ENCODE measurements around the gene APAF1.
A peak's percentile ranks its signal among the peaks of the same experiment; 100 is the strongest.
"Not testable (repeated sequence)": the region's sequence is repeated elsewhere in the genome, so short reads cannot be mapped to it uniquely, and the experiment has no call there.

APAF1 gene

GRCh38 chr12:98730412-98730811 is 85.3 kb downstream of the APAF1 start:
- no peak for DNase-seq

GRCh38 chr12:98733667-98734350 is 88.7 kb downstream of the APAF1 start:
- no peak for DNase-seq

GRCh38 chr12:98735821-98736220 is 90.7 kb downstream of the APAF1 start:
- DNase-seq, result no peak

GRCh38 chr12:98736352-98737321 is 91.5 kb downstream of the APAF1 start:
- no peak for DNase-seq

DNA sequence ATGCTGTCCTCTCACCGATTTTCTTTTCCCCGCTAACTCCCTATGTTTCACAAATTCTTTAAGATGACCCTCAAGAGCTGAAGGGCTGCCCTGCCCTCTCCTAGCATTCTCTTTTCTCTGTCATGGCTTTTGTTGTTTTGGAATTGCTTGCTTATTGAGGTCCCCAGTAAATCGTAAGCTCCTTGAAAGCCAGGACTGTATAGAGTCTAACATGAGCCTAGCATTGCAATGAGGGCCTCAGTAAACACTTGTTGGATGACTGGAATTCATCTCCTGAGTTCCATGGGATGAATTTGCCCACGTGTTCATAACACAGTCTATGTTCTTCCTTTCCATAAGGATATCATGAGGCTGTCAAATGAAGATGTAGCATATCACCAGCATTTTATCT is 92.2 kb downstream of the APAF1 start:
- DNase-seq, result no peak

DNA sequence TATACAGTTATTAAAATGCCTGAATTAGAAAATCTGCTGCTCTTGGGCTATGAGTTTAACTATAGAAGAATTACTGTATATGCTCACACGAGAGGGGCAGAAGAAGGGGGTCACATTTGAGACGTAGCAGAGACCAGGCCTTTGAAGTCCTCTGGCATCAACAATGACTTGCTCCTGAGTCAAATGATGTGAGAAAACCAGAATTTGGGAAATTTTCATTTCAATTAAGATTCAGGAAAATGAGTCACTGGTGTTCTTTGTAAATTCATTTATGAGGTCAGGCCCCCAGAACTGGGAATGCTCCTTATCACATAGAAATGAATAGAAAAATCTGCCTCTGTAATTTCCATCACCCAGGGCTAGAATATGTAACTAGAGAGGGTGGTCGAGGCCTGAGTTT is 92.9 kb downstream of the APAF1 start:
- no peak for DNase-seq

DNA sequence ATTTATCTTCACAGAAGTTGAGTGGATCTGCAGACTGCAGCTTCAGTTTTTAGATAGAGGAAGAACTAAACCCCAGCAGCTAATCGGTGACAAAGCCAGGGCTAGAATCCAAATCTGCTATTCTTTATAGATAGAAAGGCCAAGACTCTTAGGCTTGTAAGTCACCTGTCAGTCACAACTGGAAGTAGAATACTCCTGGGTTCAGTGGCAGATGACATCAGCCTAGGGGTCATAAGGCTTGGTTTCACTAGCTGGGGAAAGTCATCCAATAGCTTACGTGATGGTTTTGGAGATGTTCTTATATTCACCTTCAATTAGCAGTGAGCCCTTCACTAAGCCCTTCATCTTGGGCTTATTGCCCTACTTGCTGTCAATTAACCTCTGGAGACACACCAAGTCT is 93.4 kb downstream of the APAF1 start:
- DNase-seq, result no peak

DNA sequence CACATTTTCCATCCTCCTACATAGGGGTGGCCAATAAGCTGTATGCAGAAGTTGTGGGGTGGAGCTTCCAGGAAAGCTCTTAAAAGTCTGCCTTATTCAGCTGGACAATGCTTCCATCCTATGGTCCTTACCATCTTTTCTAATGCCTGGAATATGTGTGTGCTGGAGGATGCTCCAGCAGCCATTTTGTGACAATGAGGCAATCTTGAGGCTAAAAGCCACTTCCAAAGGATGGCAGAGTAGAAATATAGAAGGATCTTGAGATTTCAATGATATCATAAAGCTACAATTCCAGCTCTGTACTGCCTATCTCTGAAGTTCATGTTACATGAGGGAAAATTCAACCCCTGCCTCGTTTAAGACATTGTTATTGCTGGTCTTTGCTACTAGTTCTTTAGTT is 95.7 kb downstream of the APAF1 start:
- no peak for DNase-seq

DNA sequence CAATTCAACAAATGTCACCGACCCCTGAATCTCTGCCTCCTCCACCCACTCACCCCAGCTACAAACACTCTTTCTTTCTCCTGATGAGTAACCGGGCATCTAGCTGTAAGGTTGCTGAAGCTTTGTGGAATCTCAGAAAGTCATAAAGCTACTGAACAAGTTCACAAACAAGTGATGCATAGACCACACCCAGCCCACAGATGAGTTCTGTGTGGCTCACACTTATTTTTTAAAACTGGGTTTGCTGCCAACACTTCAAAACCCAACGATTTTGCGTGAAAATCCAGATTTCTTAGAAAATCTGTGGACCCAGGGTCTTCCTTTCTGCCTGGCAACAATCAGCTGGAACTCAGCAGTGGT is 96.1 kb downstream of the APAF1 start:
- peak; percentile 38 for DNase-seq

DNA sequence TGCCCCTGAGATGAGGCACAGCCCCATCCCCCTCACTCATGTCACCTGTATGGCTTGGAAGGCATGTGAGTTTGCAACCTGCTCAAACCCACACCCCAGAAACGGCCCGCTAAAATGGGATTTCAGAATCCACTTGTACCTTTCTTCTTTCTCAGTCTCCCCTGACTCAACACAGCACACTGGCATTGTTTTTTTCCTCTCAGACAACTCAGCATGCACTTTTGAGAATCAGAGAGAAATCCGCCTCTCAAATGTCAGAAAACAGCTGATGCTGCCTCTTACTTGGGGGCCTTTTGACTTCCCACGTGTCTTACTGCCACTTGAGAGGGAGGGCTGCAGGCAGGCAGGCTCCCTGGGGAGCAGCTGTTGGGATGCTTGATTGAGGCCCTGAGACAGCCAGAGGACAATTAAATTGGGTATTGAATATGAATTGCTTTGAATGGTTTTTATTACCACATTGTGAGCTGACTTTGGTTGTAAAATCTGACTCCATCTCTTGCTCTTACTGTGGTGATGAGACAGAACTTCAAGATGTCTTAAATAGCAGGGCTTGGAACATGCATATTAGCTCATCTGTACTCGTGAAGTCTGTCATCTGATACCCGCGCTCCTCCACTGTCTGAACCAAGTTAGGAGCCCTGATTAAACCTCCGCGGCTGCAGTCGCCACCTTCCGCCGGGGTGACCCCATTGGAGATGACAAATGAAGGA is 96.6 kb downstream of the APAF1 start:
- peak; percentile 2 for DNase-seq

DNA sequence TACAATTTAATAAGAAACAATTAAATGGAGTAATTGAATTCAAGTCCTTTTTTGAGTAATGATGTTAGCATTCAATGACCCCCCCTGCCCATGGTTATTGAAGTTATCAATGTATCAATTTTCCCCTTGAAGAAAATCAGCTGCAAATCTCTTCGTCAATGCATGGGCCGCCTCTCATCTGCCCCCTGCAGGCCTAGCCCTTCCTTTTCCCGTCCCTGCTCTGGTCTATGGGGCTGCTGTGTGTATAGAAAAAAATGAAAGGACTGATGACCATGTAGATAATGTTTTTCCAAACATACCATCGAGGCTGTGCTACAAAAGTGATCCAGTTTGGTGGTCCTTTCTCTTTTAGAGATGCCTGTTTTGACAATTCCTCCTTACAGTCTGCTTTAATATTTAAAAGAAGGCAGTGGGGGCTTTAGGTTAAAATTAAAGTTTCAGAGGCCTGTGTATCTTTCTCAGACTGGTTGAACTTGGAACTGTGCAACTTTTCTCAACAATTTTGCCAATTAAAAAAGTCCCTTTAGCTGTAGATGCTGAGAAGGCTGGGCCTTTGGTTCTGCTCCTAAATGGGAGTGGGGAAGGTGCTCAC is 98.4 kb downstream of the APAF1 start:
- DNase-seq, result peak; percentile 7

DNA sequence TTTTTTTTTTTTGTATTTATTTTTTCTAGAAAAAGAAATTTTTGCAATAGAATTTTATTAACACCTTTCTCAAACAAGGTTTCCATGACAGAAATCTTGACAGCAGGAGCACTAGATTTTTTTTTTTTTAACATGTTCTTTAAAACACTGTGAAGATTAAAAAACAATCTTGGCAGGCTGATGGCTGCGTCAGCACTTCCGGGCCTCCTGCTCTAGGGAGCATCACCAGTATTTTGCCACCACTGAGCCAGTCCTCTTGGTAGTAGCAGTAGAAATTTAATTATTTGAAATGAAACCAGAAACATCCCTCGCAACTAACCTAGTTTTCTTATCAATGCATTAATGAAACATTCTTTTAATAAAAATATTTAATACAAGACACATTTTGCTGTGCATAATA is 99.6 kb downstream of the APAF1 start:
- no peak for DNase-seq

DNA sequence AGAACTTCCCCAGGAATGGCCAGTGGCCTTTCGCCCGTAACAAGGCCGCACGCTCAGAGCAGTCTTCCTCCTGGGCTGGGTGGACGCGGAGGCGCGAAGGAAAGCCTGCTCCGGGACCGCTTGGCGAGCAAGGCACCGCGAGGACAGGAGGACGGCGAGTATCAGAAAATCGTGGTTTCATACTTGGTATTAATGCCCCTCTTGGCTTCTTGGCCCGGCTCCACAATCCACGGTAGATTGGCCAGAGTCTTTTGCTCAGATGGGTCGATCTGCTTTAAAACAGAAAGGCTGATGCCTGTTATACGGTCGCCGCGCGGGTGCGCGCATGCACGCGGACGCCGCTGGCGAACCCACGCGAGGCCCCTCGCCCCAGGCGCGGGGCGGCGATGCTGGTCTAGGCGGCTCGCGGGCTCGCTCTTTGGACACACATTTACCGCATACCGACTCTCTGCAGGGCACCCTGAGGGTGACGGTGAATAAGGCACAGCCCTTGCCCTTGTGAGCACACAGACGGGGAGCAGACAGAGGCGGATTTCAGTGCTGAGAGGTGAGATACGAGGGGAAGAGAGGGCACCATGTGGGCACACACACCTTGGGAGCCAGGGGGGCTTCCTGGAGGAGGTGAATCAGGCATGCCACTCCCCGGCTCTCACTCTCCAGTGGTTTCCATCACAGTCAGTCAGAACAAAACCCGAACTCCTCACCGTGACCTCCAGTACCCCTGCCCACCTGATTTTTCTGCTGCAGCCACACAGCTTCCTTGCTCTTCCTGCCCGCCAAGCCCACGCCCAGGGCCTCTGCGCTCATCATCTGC is 100.7 kb downstream of the APAF1 start:
- DNase-seq, result peak; percentile 45

DNA sequence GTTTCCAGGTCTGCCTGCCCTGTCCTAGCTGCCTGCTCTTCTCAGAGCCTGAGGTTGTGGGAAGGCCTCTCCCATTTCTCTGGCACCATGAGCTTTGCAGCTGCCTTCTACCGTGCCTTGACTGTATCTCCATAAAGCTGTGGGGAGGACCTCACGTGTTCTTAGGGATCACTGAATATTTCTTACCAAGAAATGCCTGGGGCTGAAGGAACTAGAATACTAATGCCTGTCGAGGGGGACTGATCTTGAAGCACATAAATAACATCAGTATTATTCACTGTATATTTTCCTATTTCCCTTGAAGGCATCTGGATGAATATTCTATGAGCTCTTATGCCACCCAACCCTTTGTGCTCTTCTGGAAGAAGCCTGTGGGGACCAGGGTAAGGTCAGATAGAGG is 103.4 kb downstream of the APAF1 start:
- no peak for DNase-seq

GRCh38 chr12:98750511-98750910 is 105.4 kb downstream of the APAF1 start:
- no peak for DNase-seq

GRCh38 chr12:98751580-98752115 is 106.6 kb downstream of the APAF1 start:
- no peak for DNase-seq

GRCh38 chr12:98752726-98753125 is 107.6 kb downstream of the APAF1 start:
- DNase-seq, result no peak

DNA sequence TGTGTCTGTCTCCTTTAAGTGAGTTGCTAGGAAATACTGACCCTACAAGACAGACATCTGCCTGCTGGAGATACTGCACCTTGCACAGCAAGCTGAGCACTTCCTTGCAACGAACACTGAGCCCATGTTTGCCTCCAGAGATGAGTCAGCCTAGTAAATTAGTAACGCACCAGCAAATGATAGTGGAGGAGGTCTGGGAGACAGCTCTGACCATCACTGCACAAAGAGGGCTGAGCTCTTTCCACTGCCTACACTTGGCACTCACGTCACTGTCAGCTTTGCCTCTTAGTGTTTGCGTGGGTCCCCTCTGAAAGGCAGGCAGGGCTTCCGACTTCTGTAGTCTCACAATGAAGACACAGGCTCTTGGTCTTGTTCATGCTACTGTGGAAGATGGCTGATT is 109.0 kb downstream of the APAF1 start:
- DNase-seq, result peak; percentile 19

DNA sequence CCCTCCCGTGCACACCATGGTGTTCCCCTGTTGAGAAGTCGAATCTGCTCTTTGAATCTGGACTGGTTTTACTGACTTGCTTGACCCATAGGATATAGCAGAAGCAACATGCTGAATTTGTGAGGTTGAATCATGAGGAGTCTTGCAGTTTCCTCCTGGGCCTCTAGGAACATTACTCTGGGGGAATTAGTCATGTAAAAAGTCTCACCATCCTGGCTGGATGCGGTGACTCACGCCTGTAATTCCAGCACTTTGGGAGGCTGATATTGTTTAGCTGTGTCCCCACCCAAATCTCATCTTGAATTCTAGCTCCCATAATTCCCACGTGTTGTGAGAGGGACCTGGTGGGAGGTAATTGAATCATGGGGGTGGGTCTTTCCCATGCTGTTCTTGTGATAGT is 110.8 kb downstream of the APAF1 start:
- not testable (repeated sequence) for DNase-seq

DNA sequence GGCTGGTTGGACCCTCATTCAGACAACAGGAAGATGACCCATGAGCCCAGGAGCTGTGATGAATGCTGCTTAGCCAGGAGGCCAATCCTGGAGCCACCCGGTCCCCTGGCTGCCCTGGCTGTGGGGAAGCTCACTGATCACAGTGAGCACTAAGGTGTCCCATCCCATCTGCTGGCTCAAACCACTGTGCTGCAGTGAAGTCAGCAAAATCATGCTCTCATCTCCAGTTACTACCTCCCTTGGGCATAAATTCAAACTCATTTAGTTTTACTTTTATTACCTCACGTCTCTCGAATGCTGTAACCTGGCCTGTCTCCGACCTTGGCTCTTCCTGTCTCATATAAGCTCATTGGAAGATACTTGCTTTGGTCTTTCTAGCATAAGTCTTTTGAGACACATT is 112.4 kb downstream of the APAF1 start:
- no peak for DNase-seq

DNA sequence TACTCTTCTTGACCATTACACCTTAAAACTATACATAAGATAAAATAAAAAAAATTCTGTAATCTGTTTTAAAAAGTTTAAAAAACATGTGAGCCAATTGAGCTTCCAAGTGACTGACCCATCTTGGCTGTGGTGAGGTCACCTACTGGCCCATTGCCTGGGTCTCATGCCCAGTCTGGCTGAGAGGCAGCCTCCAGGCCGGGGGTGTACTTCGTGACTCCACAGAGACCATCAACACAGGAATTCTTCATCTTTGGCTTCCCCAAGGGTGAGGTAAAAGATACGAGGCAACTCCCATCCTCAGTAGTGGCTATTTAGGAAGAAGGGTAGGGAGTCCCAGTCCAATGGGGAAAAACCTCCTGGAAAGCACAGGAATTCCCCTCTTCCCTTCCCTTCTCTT is 113.2 kb downstream of the APAF1 start:
- DNase-seq, result no peak

- DNase-seq, result no peak
Measured at GRCh38 chr12:98763656-98764055, 118.6 kb downstream of the APAF1 start.
